HEK293T (cell line): ENCODE data around the gene SCML1.

Experiments
- CTCF ChIA-PET: fragments of 350-600 bp; formaldehyde crosslinking; extraction: SDS; loops from one replicate; lab custom pipeline; 2021; ENCODE audit warnings: antibody characterized with exemption, inconsistent platforms; lab: Yijun Ruan, JAX
- POLR2A ChIA-PET: fragments of 350-600 bp; formaldehyde crosslinking; extraction: SDS; loops from one replicate; lab custom pipeline; 2020; ENCODE audit warnings: antibody characterized with exemption, inconsistent platforms; lab: Yijun Ruan, JAX
- DNase-seq: peaks from one replicate; pipeline ENCODE4 v3.0.0; 2012; ENCODE audit warnings: mixed read lengths; ENCODE audit errors: extremely low spot score
- ARNT ChIP-seq: fragments of 450-650 bp; IDR thresholded peaks from 2 replicates; pipeline ENCODE4 v1.6.1; 2017; ENCODE audit warnings: mild to moderate bottlenecking
- BHLHE40 ChIP-seq: fragments of 450-650 bp; IDR thresholded peaks from 2 replicates; pipeline ENCODE4 v1.6.1; 2016; ENCODE audit warnings: mild to moderate bottlenecking, moderate library complexity, borderline replicate concordance
- CTBP1 ChIP-seq: fragments of 450-650 bp; IDR thresholded peaks from 2 replicates; pipeline ENCODE4 v1.6.1; 2016; ENCODE audit warnings: borderline replicate concordance
- ELF4 ChIP-seq: fragments of 450-650 bp; IDR thresholded peaks from 2 replicates; pipeline ENCODE4 v1.6.1; 2017; ENCODE audit warnings: antibody characterized with exemption
- FOXA1 ChIP-seq: fragments of 450-650 bp; IDR thresholded peaks from 2 replicates; pipeline ENCODE4 v1.6.1; 2016; ENCODE audit warnings: mild to moderate bottlenecking
- FOXK2 ChIP-seq: fragments of 450-650 bp; IDR thresholded peaks from 2 replicates; pipeline ENCODE4 v1.6.1; 2016; ENCODE audit warnings: mild to moderate bottlenecking
- FOXM1 ChIP-seq: fragments of 450-650 bp; IDR thresholded peaks from 2 replicates; pipeline ENCODE4 v1.6.1; 2017; ENCODE audit warnings: mild to moderate bottlenecking, borderline replicate concordance
- HDGF ChIP-seq: fragments of 450-650 bp; IDR thresholded peaks from 2 replicates; pipeline ENCODE4 v1.6.1; 2017; ENCODE audit warnings: antibody characterized with exemption, borderline replicate concordance
- L3MBTL2 ChIP-seq: fragments of 450-650 bp; conservative IDR thresholded peaks from 2 replicates; pipeline ENCODE4 v1.6.1; 2016; ENCODE audit warnings: mild to moderate bottlenecking
- LEF1 ChIP-seq: fragments of 450-650 bp; IDR thresholded peaks from 2 replicates; pipeline ENCODE4 v1.6.1; 2017; ENCODE audit warnings: mild to moderate bottlenecking, borderline replicate concordance
- NFRKB ChIP-seq: fragments of 450-650 bp; IDR thresholded peaks from 2 replicates; pipeline ENCODE4 v1.6.1; 2016; ENCODE audit warnings: mild to moderate bottlenecking, moderate library complexity
- SP1 ChIP-seq: fragments of 450-650 bp; IDR thresholded peaks from 2 replicates; pipeline ENCODE4 v1.6.1; 2017
- SUZ12 ChIP-seq: fragments of 450-650 bp; IDR thresholded peaks from 2 replicates; pipeline ENCODE4 v1.6.1; 2016; ENCODE audit warnings: mild to moderate bottlenecking
- TARDBP ChIP-seq: fragments of 450-650 bp; IDR thresholded peaks from 2 replicates; pipeline ENCODE4 v1.6.1; 2016
- ZNF384 ChIP-seq: fragments of 450-650 bp; IDR thresholded peaks from 2 replicates; pipeline ENCODE4 v1.6.1; 2016
- TF ChIP-seq, protein P1 (sequence below): fragments of 450-650 bp; IDR thresholded peaks from 2 replicates; pipeline ENCODE4 v1.6.1; 2016

Gene SCML1

DNA sequence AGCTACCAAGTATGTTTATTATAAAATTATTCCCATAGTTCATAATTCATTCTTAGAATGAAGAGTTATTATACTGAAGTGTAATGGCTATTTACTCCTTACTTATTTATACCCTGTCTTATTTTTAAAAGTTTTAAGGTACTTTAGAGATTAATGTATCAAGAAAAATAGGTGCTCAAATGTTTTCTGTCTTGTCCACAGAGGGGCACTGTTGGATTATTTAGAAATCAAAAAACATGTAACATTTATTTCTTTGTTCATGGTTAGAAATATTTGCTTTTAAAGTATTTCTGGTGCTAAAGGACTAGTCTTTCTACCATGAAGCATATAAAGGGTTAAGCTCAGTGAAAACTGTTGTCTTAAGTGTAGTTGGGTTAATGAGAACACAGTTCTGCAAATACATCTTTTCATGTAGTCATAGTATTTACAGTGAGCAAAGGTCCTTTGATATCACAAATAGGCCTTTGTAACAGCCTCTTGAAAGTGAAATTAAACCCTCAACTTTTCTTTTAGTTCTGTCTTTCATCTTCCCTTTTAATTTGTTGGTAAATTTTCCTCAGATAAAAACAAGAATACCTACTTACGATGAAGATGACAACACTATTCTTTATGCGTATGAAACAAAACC lies 7.7 kb downstream of the SCML1 start:
- POLR2A ChIA-PET, result no interaction called here
- no peak for TF ChIP-seq L3MBTL2
- no peak for TF ChIP-seq TARDBP
- no peak for TF ChIP-seq HDGF
- TF ChIP-seq ARNT, result no peak
- TF ChIP-seq CTBP1, result no peak
- TF ChIP-seq SUZ12, result no peak
- TF ChIP-seq NFRKB, result no peak
- no peak for TF ChIP-seq FOXA1
- TF ChIP-seq BHLHE40, result no peak
- no peak for TF ChIP-seq ELF4
- TF ChIP-seq FOXM1, result no peak
- TF ChIP-seq LEF1, result no peak
- TF ChIP-seq, protein P1, sequence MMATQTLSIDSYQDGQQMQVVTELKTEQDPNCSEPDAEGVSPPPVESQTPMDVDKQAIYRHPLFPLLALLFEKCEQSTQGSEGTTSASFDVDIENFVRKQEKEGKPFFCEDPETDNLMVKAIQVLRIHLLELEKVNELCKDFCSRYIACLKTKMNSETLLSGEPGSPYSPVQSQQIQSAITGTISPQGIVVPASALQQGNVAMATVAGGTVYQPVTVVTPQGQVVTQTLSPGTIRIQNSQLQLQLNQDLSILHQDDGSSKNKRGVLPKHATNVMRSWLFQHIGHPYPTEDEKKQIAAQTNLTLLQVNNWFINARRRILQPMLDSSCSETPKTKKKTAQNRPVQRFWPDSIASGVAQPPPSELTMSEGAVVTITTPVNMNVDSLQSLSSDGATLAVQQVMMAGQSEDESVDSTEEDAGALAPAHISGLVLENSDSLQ, result no peak
- no peak for TF ChIP-seq FOXK2
- TF ChIP-seq ZNF384, result no peak
- TF ChIP-seq SP1, result no peak
- CTCF ChIA-PET, result no interaction called here
- no peak for DNase-seq

DNA sequence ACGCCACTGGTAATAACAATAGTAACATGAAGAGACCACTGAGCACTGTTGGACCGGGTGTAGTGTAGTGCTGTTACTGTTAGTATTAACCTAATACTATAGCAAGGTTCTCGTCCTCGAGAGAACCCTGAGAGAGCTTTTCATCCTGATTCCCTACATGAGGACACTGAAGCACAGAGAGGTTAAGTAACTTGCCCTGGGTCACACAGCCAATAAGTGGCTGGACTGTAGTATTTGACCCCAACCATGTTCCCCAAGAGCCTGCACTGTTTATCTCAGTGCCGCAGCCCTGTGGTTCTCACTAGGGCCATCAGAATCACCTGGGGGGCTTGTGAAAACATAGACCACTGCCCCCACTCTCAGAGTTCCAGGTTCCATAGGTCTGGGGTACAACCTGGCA lies 10.4 kb downstream of the SCML1 start:
- TF ChIP-seq, protein P1, result no peak
- no peak for TF ChIP-seq FOXK2
- no peak for TF ChIP-seq CTBP1
- TF ChIP-seq ZNF384, result no peak
- no peak for TF ChIP-seq L3MBTL2
- TF ChIP-seq FOXA1, result no peak
- no peak for TF ChIP-seq TARDBP
- TF ChIP-seq ELF4, result no peak
- no peak for TF ChIP-seq NFRKB
- no peak for TF ChIP-seq FOXM1
- TF ChIP-seq SUZ12, result no peak
- TF ChIP-seq SP1, result no peak
- no peak for TF ChIP-seq BHLHE40
- no peak for DNase-seq
- POLR2A ChIA-PET, result no interaction called here
- CTCF ChIA-PET, result no interaction called here

DNA sequence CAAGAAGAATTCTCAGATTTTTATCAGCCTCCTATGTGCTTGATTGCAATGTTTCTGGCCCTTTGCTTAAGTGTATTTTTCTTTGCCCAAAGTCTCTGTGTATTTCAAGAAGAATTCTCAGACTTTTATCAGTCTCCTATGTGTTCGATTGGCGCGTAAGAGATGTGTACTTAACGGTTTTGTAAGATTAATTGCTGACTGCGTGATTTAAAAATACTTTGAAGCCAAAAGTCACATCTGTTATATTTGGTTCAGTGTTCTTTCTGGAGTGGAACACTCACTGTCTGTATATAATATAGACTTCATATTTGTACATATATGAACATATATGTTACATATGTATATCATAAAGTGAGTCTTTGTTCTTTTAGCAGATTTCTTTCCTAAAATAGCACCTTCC lies 11.4 kb downstream of the SCML1 start:
- CTCF ChIA-PET, result no interaction called here
- TF ChIP-seq SUZ12 (no peak), NFRKB (no peak), L3MBTL2 (no peak), FOXM1 (no peak), ARNT (no peak), ELF4 (no peak), HDGF (no peak), BHLHE40 (no peak), FOXA1 (no peak)
- TF ChIP-seq, protein P1, result no peak

DNA sequence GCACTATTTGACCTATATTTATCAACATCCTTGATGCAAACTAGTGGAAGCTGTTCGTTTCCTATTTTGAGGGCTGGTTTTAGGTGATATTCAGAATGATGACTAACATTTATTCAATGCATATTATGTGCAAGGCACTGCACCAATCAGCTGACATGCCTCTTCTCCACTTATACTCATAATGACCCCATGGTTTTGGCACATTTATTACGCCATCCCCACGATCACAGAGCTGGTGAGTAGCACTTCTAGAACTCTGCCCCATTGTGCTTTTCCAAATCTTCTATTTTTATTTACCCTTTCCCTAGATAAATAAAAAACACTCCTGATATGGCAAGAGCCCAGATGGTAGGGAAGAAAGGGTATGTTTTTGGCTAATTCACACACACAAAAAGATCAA lies 13.1 kb downstream of the SCML1 start:
- no peak for TF ChIP-seq HDGF
- TF ChIP-seq SUZ12, result no peak
- no peak for TF ChIP-seq ARNT
- no peak for TF ChIP-seq SP1
- TF ChIP-seq ELF4, result no peak
- no peak for TF ChIP-seq FOXK2
- no peak for TF ChIP-seq LEF1
- TF ChIP-seq FOXM1, result no peak
- no peak for TF ChIP-seq L3MBTL2
- TF ChIP-seq, protein P1, result no peak
- no peak for TF ChIP-seq TARDBP
- no peak for TF ChIP-seq ZNF384
- POLR2A ChIA-PET, result no interaction called here

More for the DNA sequence above, 11.4 kb downstream of the SCML1 start:
- no peak for DNase-seq
- POLR2A ChIA-PET, result no interaction called here

DNA sequence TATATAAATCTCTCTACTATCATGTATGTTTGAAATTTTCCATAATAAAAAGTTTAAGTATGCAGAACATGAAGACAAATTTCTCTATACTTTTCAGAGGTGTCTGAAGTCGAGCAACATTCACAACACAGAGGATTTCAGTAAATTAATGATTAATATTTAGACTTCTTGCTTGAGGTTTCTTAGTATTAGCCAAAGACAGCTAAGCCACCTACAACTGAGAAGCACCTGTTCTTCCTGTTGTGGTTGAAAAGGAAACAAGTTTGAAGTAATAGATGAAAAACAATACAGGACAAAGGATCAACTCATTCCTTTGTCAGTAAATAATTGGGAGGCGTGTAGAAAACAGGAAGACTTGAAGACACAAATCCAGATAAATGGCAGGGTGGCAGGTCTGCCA lies 21.1 kb downstream of the SCML1 start:
- ChIA-PET CTCF (no interaction called here), POLR2A (interaction anchor here (0.6 kb wide), 1 partner anchor 79 kb away, joined by 4 read pairs; no protein-coding TSS in a partner anchor)
- TF ChIP-seq HDGF (no peak), NFRKB (no peak), SP1 (no peak), CTBP1 (no peak), TARDBP (no peak), ELF4 (no peak), BHLHE40 (no peak), FOXK2 (no peak), L3MBTL2 (no peak), FOXA1 (no peak), ZNF384 (no peak), ARNT (no peak), FOXM1 (no peak), LEF1 (no peak), SUZ12 (no peak)
- TF ChIP-seq, protein P1, result no peak
- DNase-seq, result no peak

More for the DNA sequence above, 13.1 kb downstream of the SCML1 start:
- no peak for DNase-seq
- CTCF ChIA-PET, result no interaction called here
